ENCODE measurements around the gene AUNIP.

Gene AUNIP

GRCh38 chr1:25898223-25899015, 39.2 kb upstream of the AUNIP start:
- no peak overlapping the region for H2BK120ac ChIP-seq (ENCODE audit: low read depth, low read length)
- H2BK5ac ChIP-seq (ENCODE audit: low read depth, low read length, poor library complexity, severe bottlenecking), result no peak overlapping the region
- no peak overlapping the region for H3K14ac ChIP-seq (ENCODE audit: low read length in 2 of 2)
- H3K9me3 ChIP-seq (ENCODE audit: control insufficient read depth, low read length), result no peaks in the 10 kb centered on the region
- H2BK15ac ChIP-seq (ENCODE audit: low read depth, poor library complexity, severe bottlenecking), result no peak overlapping the region
- H3K79me1 ChIP-seq (replicated peaks; ENCODE audit: low read length, poor library complexity, severe bottlenecking), result peaks cover 32% of the 10 kb centered on the region
- H3K4me2 ChIP-seq (ENCODE audit: low read length, poor library complexity, severe bottlenecking), result no peak overlapping the region
- H3K23ac ChIP-seq (ENCODE audit: low read length in 2 of 2), result no peak overlapping the region
- no peak overlapping the region for H2BK12ac ChIP-seq (ENCODE audit: low read length in 2 of 2)
- H4K8ac ChIP-seq (ENCODE audit: low read length), result peak overlapping the region; percentile 23
- no peak overlapping the region for H3K4ac ChIP-seq (ENCODE audit: low read depth in 1 of 2, low read length in 2 of 2)
- no peak overlapping the region for H2AFZ ChIP-seq (ENCODE audit: low read depth, low read length)
- H2AK5ac ChIP-seq (ENCODE audit: low read length, severe bottlenecking), result no peak overlapping the region
- 91% methylated on average over 11 of the region's 11 CpGs for WGBS
- no peak overlapping the region for H3K4me3 ChIP-seq (ENCODE audit: insufficient read depth in 1 of 2, low read depth in 1 of 2, low read length in 2 of 2)
- no peak for DNase-seq
- no peak overlapping the region for H4K91ac ChIP-seq (ENCODE audit: low read length)
- H3K9ac ChIP-seq (ENCODE audit: low read length), result no peak overlapping the region
- H3K4me1 ChIP-seq (ENCODE audit: control insufficient read depth, insufficient read depth, low read depth, low read length), result peaks cover 12% of the 10 kb centered on the region
- H3K27me3 ChIP-seq (ENCODE audit: control insufficient read depth in 1 of 2, insufficient read depth in 1 of 2, low read length in 2 of 2), result no peaks in the 10 kb centered on the region
- no peak overlapping the region for H3K18ac ChIP-seq (ENCODE audit: low read depth in 1 of 2, low read length in 2 of 2)
- no peak overlapping the region for H3K27ac ChIP-seq (ENCODE audit: low read length, poor library complexity, severe bottlenecking)
- H3K36me3 ChIP-seq (ENCODE audit: control insufficient read depth in 1 of 2, insufficient read depth in 2 of 2, low read depth in 1 of 2, low read length in 2 of 2), result peaks cover 25 to 31% of the 10 kb centered on the region in 2 experiments

GRCh38 chr1:25897754-25898153, 38.5 kb upstream of the AUNIP start:
- Histone ChIP-seq H3K23ac (ENCODE audit: low read length in 2 of 2) (no peak overlapping the region), H3K27me3 (ENCODE audit: control insufficient read depth in 1 of 2, insufficient read depth in 1 of 2, low read length in 2 of 2) (no peaks in the 10 kb centered on the region)
- 86% methylated on average over 5 of the region's 5 CpGs for whole genome bisulfite sequencing

GRCh38 chr1:25896266-25896665, 37.0 kb upstream of the AUNIP start:
- H3K27me3 ChIP-seq (ENCODE audit: control insufficient read depth in 1 of 2, insufficient read depth in 1 of 2, low read length in 2 of 2), result no peaks in the 10 kb centered on the region
- peak overlapping the region; percentile 52 for H4K8ac ChIP-seq (ENCODE audit: low read length)
- no peak overlapping the region for H3K4me3 ChIP-seq (ENCODE audit: insufficient read depth in 1 of 2, low read depth in 1 of 2, low read length in 2 of 2)
- H3K27ac ChIP-seq (ENCODE audit: low read length, poor library complexity, severe bottlenecking), result peak overlapping the region; percentile 11
- no peak overlapping the region for H2BK5ac ChIP-seq (ENCODE audit: low read depth, low read length, poor library complexity, severe bottlenecking)
- no peak overlapping the region for H3K4ac ChIP-seq (ENCODE audit: low read depth in 1 of 2, low read length in 2 of 2)
- H3K4me2 ChIP-seq (ENCODE audit: low read length, poor library complexity, severe bottlenecking), result no peak overlapping the region
- peaks cover 23 to 25% of the 10 kb centered on the region in 2 experiments for H3K36me3 ChIP-seq (ENCODE audit: control insufficient read depth in 1 of 2, insufficient read depth in 2 of 2, low read depth in 1 of 2, low read length in 2 of 2)
- H2BK15ac ChIP-seq (ENCODE audit: low read depth, poor library complexity, severe bottlenecking), result no peak overlapping the region
- H2BK120ac ChIP-seq (ENCODE audit: low read depth, low read length), result no peak overlapping the region
- H2AFZ ChIP-seq (ENCODE audit: low read depth, low read length), result no peak overlapping the region
- peaks cover 31% of the 10 kb centered on the region for H3K79me1 ChIP-seq (replicated peaks; ENCODE audit: low read length, poor library complexity, severe bottlenecking)
- H3K9me3 ChIP-seq (ENCODE audit: control insufficient read depth, low read length), result no peaks in the 10 kb centered on the region
- WGBS, result 95% methylated on average over 1 of the region's 1 CpG
- H3K14ac ChIP-seq (ENCODE audit: low read length in 2 of 2), result no peak overlapping the region
- DNase-seq, result peak; percentile 43
- H3K9ac ChIP-seq (ENCODE audit: low read length), result peak overlapping the region; percentile 8
- no peak overlapping the region for H4K91ac ChIP-seq (ENCODE audit: low read length)
- no peak overlapping the region for H3K23ac ChIP-seq (ENCODE audit: low read length in 2 of 2)
- H2AK5ac ChIP-seq (ENCODE audit: low read length, severe bottlenecking), result peak overlapping the region; percentile 25
- H3K4me1 ChIP-seq (ENCODE audit: control insufficient read depth, insufficient read depth, low read depth, low read length), result peaks cover 23% of the 10 kb centered on the region
- H2BK12ac ChIP-seq (ENCODE audit: low read length in 2 of 2), result peak overlapping the region in 1 of 2 experiments; percentile 10
- peak overlapping the region in 1 of 2 experiments; percentile 71 for H3K18ac ChIP-seq (ENCODE audit: low read depth in 1 of 2, low read length in 2 of 2)

More at GRCh38 chr1:25897754-25898153, 38.5 kb upstream of the AUNIP start:
- Histone ChIP-seq H3K9ac (ENCODE audit: low read length) (no peak overlapping the region), H4K91ac (ENCODE audit: low read length) (no peak overlapping the region), H3K9me3 (ENCODE audit: control insufficient read depth, low read length) (no peaks in the 10 kb centered on the region), H4K8ac (ENCODE audit: low read length) (no peak overlapping the region), H2AK5ac (ENCODE audit: low read length, severe bottlenecking) (no peak overlapping the region), H2BK120ac (ENCODE audit: low read depth, low read length) (no peak overlapping the region), H2BK12ac (ENCODE audit: low read length in 2 of 2) (no peak overlapping the region), H3K27ac (ENCODE audit: low read length, poor library complexity, severe bottlenecking) (no peak overlapping the region), H3K4ac (ENCODE audit: low read depth in 1 of 2, low read length in 2 of 2) (no peak overlapping the region), H3K79me1 (replicated peaks; ENCODE audit: low read length, poor library complexity, severe bottlenecking) (peaks cover 32% of the 10 kb centered on the region), H3K14ac (ENCODE audit: low read length in 2 of 2) (no peak overlapping the region), H3K4me3 (ENCODE audit: insufficient read depth in 1 of 2, low read depth in 1 of 2, low read length in 2 of 2) (no peak overlapping the region), H3K4me1 (ENCODE audit: control insufficient read depth, insufficient read depth, low read depth, low read length) (peaks cover 15% of the 10 kb centered on the region), H2BK5ac (ENCODE audit: low read depth, low read length, poor library complexity, severe bottlenecking) (no peak overlapping the region), H3K4me2 (ENCODE audit: low read length, poor library complexity, severe bottlenecking) (no peak overlapping the region), H3K36me3 (ENCODE audit: control insufficient read depth in 1 of 2, insufficient read depth in 2 of 2, low read depth in 1 of 2, low read length in 2 of 2) (peaks cover 25 to 30% of the 10 kb centered on the region in 2 experiments), H2AFZ (ENCODE audit: low read depth, low read length) (no peak overlapping the region), H3K18ac (ENCODE audit: low read depth in 1 of 2, low read length in 2 of 2) (no peak overlapping the region), H2BK15ac (ENCODE audit: low read depth, poor library complexity, severe bottlenecking) (no peak overlapping the region)
- DNase-seq, result no peak

GRCh38 chr1:25895365-25895990, 36.2 kb upstream of the AUNIP start:
- H4K91ac ChIP-seq (ENCODE audit: low read length), result no peak overlapping the region
- H2AFZ ChIP-seq (ENCODE audit: low read depth, low read length), result no peak overlapping the region
- H2BK120ac ChIP-seq (ENCODE audit: low read depth, low read length), result no peak overlapping the region
- peak; percentile 90 for DNase-seq
- peak overlapping the region; percentile 48 for H3K9ac ChIP-seq (ENCODE audit: low read length)
- no peak overlapping the region for H3K4ac ChIP-seq (ENCODE audit: low read depth in 1 of 2, low read length in 2 of 2)
- peak overlapping the region; percentile 25 for H2AK5ac ChIP-seq (ENCODE audit: low read length, severe bottlenecking)
- no peaks in the 10 kb centered on the region for H3K27me3 ChIP-seq (ENCODE audit: control insufficient read depth in 1 of 2, insufficient read depth in 1 of 2, low read length in 2 of 2)
- peaks cover 27% of the 10 kb centered on the region for H3K4me1 ChIP-seq (ENCODE audit: control insufficient read depth, insufficient read depth, low read depth, low read length)
- peak overlapping the region; percentile 11 for H3K27ac ChIP-seq (ENCODE audit: low read length, poor library complexity, severe bottlenecking)
- no peak overlapping the region for H2BK5ac ChIP-seq (ENCODE audit: low read depth, low read length, poor library complexity, severe bottlenecking)
- no peak overlapping the region for H3K4me2 ChIP-seq (ENCODE audit: low read length, poor library complexity, severe bottlenecking)
- H3K4me3 ChIP-seq (ENCODE audit: insufficient read depth in 1 of 2, low read depth in 1 of 2, low read length in 2 of 2), result no peak overlapping the region
- H3K23ac ChIP-seq (ENCODE audit: low read length in 2 of 2), result no peak overlapping the region
- peaks cover 16 to 25% of the 10 kb centered on the region in 2 experiments for H3K36me3 ChIP-seq (ENCODE audit: control insufficient read depth in 1 of 2, insufficient read depth in 2 of 2, low read depth in 1 of 2, low read length in 2 of 2)
- 12% methylated on average over 10 of the region's 12 CpGs for WGBS
- no peak overlapping the region for H2BK15ac ChIP-seq (ENCODE audit: low read depth, poor library complexity, severe bottlenecking)
- peak overlapping the region in 1 of 2 experiments; percentile 12 for H2BK12ac ChIP-seq (ENCODE audit: low read length in 2 of 2)
- no peak overlapping the region for H3K18ac ChIP-seq (ENCODE audit: low read depth in 1 of 2, low read length in 2 of 2)
- H3K9me3 ChIP-seq (ENCODE audit: control insufficient read depth, low read length), result no peaks in the 10 kb centered on the region
- H3K79me1 ChIP-seq (replicated peaks; ENCODE audit: low read length, poor library complexity, severe bottlenecking), result peaks cover 29% of the 10 kb centered on the region
- peak overlapping the region; percentile 27 for H4K8ac ChIP-seq (ENCODE audit: low read length)
- no peak overlapping the region for H3K14ac ChIP-seq (ENCODE audit: low read length in 2 of 2)

Data from mesenchymal stem cell (in vitro differentiated cells and primary cell).